GM12878 (cell line): ENCODE measurements around the gene BPIFB3. TPM values are rescaled to one million over a fixed set of nuclear protein-coding genes. Genes with fewer than 3 reads are reported as not detected.

Experiments
- ATAC-seq: fragments of 200-7000 bp; cut with Tn5 transposase; 3 replicates; pipeline ENCODE4 v1.9.1; 2020; ENCODE audit warnings: mild to moderate bottlenecking, moderate library complexity
- BruUV-seq: library from RNA; stranded (reverse); fragments of 400-500 nt; replicated peaks from 2 replicates; lab custom pipeline; 2021; lab: Mats Ljungman, UMichigan
- CTCF ChIA-PET: fragments of 300-600 bp; sonication (Branson Sonifier 250); formaldehyde crosslinking; extraction: SDS; loops from one replicate; lab custom pipeline; 2021; ENCODE audit warnings: inconsistent platforms; lab: Yijun Ruan, JAX
- POLR2A ChIA-PET: fragments of 350-600 bp; formaldehyde crosslinking; extraction: SDS; loops from one replicate; lab custom pipeline; 2021; ENCODE audit warnings: inconsistent platforms; lab: Charles Lee
- RAD21 ChIA-PET: fragments of 300-600 bp; sonication (Branson Sonifier 250); formaldehyde crosslinking; loops from one replicate; lab custom pipeline; 2023; ENCODE audit warnings: antibody characterized with exemption; ENCODE audit not compliant: unreplicated experiment; lab: Charles Lee
- SMC1A ChIA-PET: fragments of 300-600 bp; sonication (Branson Sonifier 250); formaldehyde crosslinking; loops from one replicate; lab custom pipeline; 2023; ENCODE audit not compliant: unreplicated experiment, uncharacterized antibody; lab: Charles Lee
- DNase-seq: peaks from one replicate; pipeline ENCODE4 v3.0.0-alpha.2; 2011; ENCODE audit warnings: low read depth, low spot score
- FAIRE-seq: peaks from 3 replicates; lab custom pipeline; 2011; peaks lifted over from hg19 to GRCh38; lab: Jason Lieb, UNC
- H2AFZ ChIP-seq: 2 replicates; pipeline ENCODE4 v1.6.0; 2011; ENCODE audit warnings: low read depth, low read length, control low read depth; ENCODE audit not compliant: control insufficient read depth
- H3K27ac ChIP-seq: 2 replicates; pipeline ENCODE4 v1.5.1; 2011; ENCODE audit warnings: control low read depth; ENCODE audit not compliant: control insufficient read depth, insufficient read depth
- H3K27me3 ChIP-seq, 2 experiments: replicated peaks in 1 of 2; 2 replicates each; pipeline versions ENCODE4 v1.6.0 to v1.6.1; 2011; ENCODE audit warnings: low read length in 1 of 2; ENCODE audit not compliant: control insufficient read depth in 2 of 2, insufficient read depth in 2 of 2
- H3K36me3 ChIP-seq, 2 experiments: 2 replicates each; pipeline ENCODE4 v1.5.1; 2011; ENCODE audit warnings: low read length in 1 of 2; ENCODE audit not compliant: control insufficient read depth in 2 of 2, insufficient read depth in 2 of 2
- H3K4me1 ChIP-seq: 2 replicates; pipeline ENCODE4 v1.6.1; 2011; ENCODE audit warnings: mild to moderate bottlenecking, low read length, moderate library complexity, mixed read lengths; ENCODE audit not compliant: control insufficient read depth, insufficient read depth
- H3K4me2 ChIP-seq: 2 replicates; pipeline ENCODE4 v1.6.0; 2011; ENCODE audit warnings: control low read depth; ENCODE audit not compliant: control insufficient read depth, insufficient read depth
- H3K4me3 ChIP-seq: fragments of 200-600 bp; sonication (generic); 2 replicates; pipeline ENCODE4 v1.5.1; 2016
- H3K79me2 ChIP-seq: 2 replicates; pipeline ENCODE4 v1.6.0; 2011; ENCODE audit warnings: low read length; ENCODE audit not compliant: control insufficient read depth, insufficient read depth
- H3K9ac ChIP-seq: 2 replicates; pipeline ENCODE4 v1.8.0; 2011; ENCODE audit warnings: low read length, control low read depth, mixed read lengths; ENCODE audit not compliant: control insufficient read depth, insufficient read depth
- H3K9me3 ChIP-seq: replicated peaks from 3 replicates; pipeline ENCODE4 v1.5.1; 2011; ENCODE audit warnings: mild to moderate bottlenecking, low read length; ENCODE audit not compliant: control insufficient read depth, insufficient read depth
- H4K20me1 ChIP-seq: 2 replicates; pipeline ENCODE4 v1.6.0; 2011; ENCODE audit not compliant: control insufficient read depth, insufficient read depth
- ELK1 ChIP-seq: IDR thresholded peaks from 2 replicates; pipeline ENCODE4 v1.6.1; 2012; ENCODE audit warnings: low read depth, low read length, improper control_type of control experiment
- HDAC6 ChIP-seq: fragments of 200-600 bp; sonication (generic); IDR thresholded peaks from one replicate; pipeline ENCODE4 v1.8.0; 2017; ENCODE audit warnings: antibody characterized with exemption; ENCODE audit not compliant: unreplicated experiment
- MEF2A ChIP-seq: IDR thresholded peaks from 2 replicates; pipeline ENCODE4 v1.6.1; 2011; ENCODE audit warnings: low read depth, mild to moderate bottlenecking, low read length, moderate library complexity; ENCODE audit not compliant: insufficient read depth
- MEF2B ChIP-seq: fragments of 450-650 bp; IDR thresholded peaks from 2 replicates; pipeline ENCODE4 v1.6.1; 2018; ENCODE audit warnings: mild to moderate bottlenecking, moderate library complexity; ENCODE audit not compliant: partially characterized antibody, poor library complexity, severe bottlenecking
- MTA2 ChIP-seq: fragments of 450-650 bp; IDR thresholded peaks from 2 replicates; pipeline ENCODE4 v1.6.1; 2016; ENCODE audit warnings: low read depth, mild to moderate bottlenecking, moderate library complexity
- MYB ChIP-seq: fragments of 150-350 bp; IDR thresholded peaks from 2 replicates; pipeline ENCODE4 v1.6.1; 2014; ENCODE audit warnings: mild to moderate bottlenecking, low read depth, low read length, borderline replicate concordance
- NKRF ChIP-seq: fragments of 450-650 bp; conservative IDR thresholded peaks from 2 replicates; pipeline ENCODE4 v1.6.1; 2017; ENCODE audit warnings: mild to moderate bottlenecking, moderate library complexity
- NRF1 ChIP-seq: conservative IDR thresholded peaks from 2 replicates; pipeline ENCODE4 v1.6.1; 2011; ENCODE audit warnings: mild to moderate bottlenecking, low read depth, low read length, improper control_type of control experiment
- POLR2A ChIP-seq: IDR thresholded peaks from 2 replicates; pipeline ENCODE4 v1.6.1; 2011; ENCODE audit warnings: low read depth, mild to moderate bottlenecking, low read length
- RAD21 ChIP-seq: IDR thresholded peaks from 2 replicates; pipeline ENCODE4 v1.6.1; 2011; ENCODE audit warnings: mild to moderate bottlenecking, low read depth, low read length, moderate library complexity; ENCODE audit not compliant: insufficient read depth
- RB1 ChIP-seq: fragments of 450-650 bp; formaldehyde crosslinking; IDR thresholded peaks from 2 replicates; pipeline ENCODE4 v1.6.1; 2017; ENCODE audit warnings: mild to moderate bottlenecking, borderline replicate concordance
- SP1 ChIP-seq: IDR thresholded peaks from one replicate; pipeline ENCODE4 v1.6.1; 2011; ENCODE audit warnings: low read depth, low read length
- YBX1 ChIP-seq: fragments of 450-650 bp; IDR thresholded peaks from 2 replicates; pipeline ENCODE4 v1.6.1; 2016; ENCODE audit warnings: antibody characterized with exemption
- ZBTB40 ChIP-seq: fragments of 450-650 bp; IDR thresholded peaks from 2 replicates; pipeline ENCODE4 v1.6.1; 2016; ENCODE audit warnings: mild to moderate bottlenecking, moderate library complexity, borderline replicate concordance
- ZNF217 ChIP-seq: fragments of 450-650 bp; IDR thresholded peaks from 2 replicates; pipeline ENCODE4 v1.6.1; 2017; ENCODE audit warnings: antibody characterized with exemption, mild to moderate bottlenecking
- ZNF24 ChIP-seq: fragments of 450-650 bp; IDR thresholded peaks from 2 replicates; pipeline ENCODE4 v1.6.1; 2017; ENCODE audit warnings: antibody characterized with exemption, mild to moderate bottlenecking
- ZNF622 ChIP-seq: fragments of 450-650 bp; IDR thresholded peaks from 2 replicates; pipeline ENCODE4 v1.6.1; 2017; ENCODE audit warnings: mild to moderate bottlenecking, inconsistent platforms
- WGBS: methylation state at CpG from one replicate; pipeline ENCODE4 v1.1.6; 2016; ENCODE audit warnings: low lambda C conversion rate; ENCODE audit not compliant: insufficient replicate concordance, insufficient coverage; ENCODE audit errors: missing lambda C conversion rate; 5-methylcytosine and 5-hydroxymethylcytosine counted together
- in situ Hi-C: fragments of 300-500 bp; cut with MboI; formaldehyde crosslinking; loops from 9 replicates; pipeline ENCODE4 v1.14.3; 2018; ENCODE audit warnings: mixed read lengths
- intact Hi-C: fragments of 100-400 bp; cut with micrococcal nuclease; formaldehyde crosslinking; loops from one replicate; pipeline ENCODE4 v1.14.2; 2022; ENCODE audit not compliant: unreplicated experiment
- polyA plus RNA-seq, 11 experiments: library from polyadenylated mRNA; depleted of rRNA in 4 of 11; unstranded in 6 of 11; stranded (reverse) in 5 of 11; fragments of >200 nt; fragmentation: Nextera tagmentation in 4 of 11; fragmentation: Illumina TruSeq in 1 of 11; extraction: Ambion mirVana in 4 of 11; extraction: Trizol in 1 of 11; gene quantifications; 1 replicate in 1 of 11; 2 replicates in 10 of 11; pipeline versions ENCODE4 v1.2.1 to v1.2.3, GENCODE V29; 2011 to 2016; ENCODE audit warnings: inconsistent platforms in 2 of 11, missing spikeins in 2 of 11, low read depth in 1 of 11
- total RNA-seq, 4 experiments: library from RNA; depleted of rRNA in 3 of 4; stranded (reverse); fragments of >200 nt in 3 of 4; fragmentation: Illumina TruSeq in 1 of 4; extraction: Trizol in 1 of 4; gene quantifications; 2 replicates each; pipeline versions ENCODE4 v1.2.1 to v1.2.3, GENCODE V29; 2013 to 2021

Gene BPIFB3
- total and polyA plus RNA-seq, 10 of the 15 experiments (the other 5 are each of a cell fraction or from before 2014, with no cell fraction given) = not detected

- DNase-seq = no peak
- ATAC-seq = no peak
- Histone ChIP-seq H3K27me3 (no peaks in the 10 kb centered on the region; a peak in 1 of 4 replicates), H3K36me3 (no peaks in the 10 kb centered on the region), H2AFZ (no peak overlapping the region), H3K27ac (no peak overlapping the region), H3K4me2 (no peak overlapping the region), H3K4me1 (no peaks in the 10 kb centered on the region), H4K20me1 (no peaks in the 10 kb centered on the region), H3K9ac (no peak overlapping the region), H3K9me3 (no peaks in the 10 kb centered on the region; the same call in 2 of the 3 replicates), H3K79me2 (no peaks in the 10 kb centered on the region), H3K4me3 (no peak overlapping the region)
- ChIA-PET POLR2A (no interaction called here), CTCF (no interaction called here), RAD21 (no interaction called here), SMC1A (no interaction called here)
- FAIRE-seq = no peak
- no peak for TF ChIP-seq MYB
- no peak for TF ChIP-seq SP1
- TF ChIP-seq ZNF217 = no peak
- TF ChIP-seq ZNF24 = no peak
- TF ChIP-seq NRF1 = no peak
- TF ChIP-seq RB1 = no peak
- no peak for TF ChIP-seq ZNF622
- no peak for TF ChIP-seq ELK1
- TF ChIP-seq YBX1 = no peak
- TF ChIP-seq MEF2A = no peak
- TF ChIP-seq ZBTB40 = no peak
- no peak for TF ChIP-seq HDAC6
- no peak for TF ChIP-seq MEF2B
- no peak for TF ChIP-seq MTA2
- no peak for TF ChIP-seq RAD21
- TF ChIP-seq NKRF = no peak
- no peak for TF ChIP-seq POLR2A
- in situ Hi-C loops = no loop called here
- no TSS peak for BruUV-seq
- intact Hi-C loops = no loop called here
- WGBS = 0% methylated on average over 1 of the region's 1 CpG
Measured at GRCh38 chr20:33043731-33044181, 9.9 kb upstream of the BPIFB3 start.
